Measurements from ENCODE around the gene ASPG. TPM values are rescaled to one million over a fixed set of nuclear protein-coding genes. Genes with fewer than 3 reads are reported as not detected.

Gene ASPG
- total RNA-seq, 1 donor from 2014 or later: not detected

GRCh38 chr14:104040539-104040938, 45.0 kb upstream of the ASPG start:
- no peak for DNase-seq (ENCODE audit: low read depth)
- TF ChIP-seq CTCF (IDR thresholded peaks at IDR 0.05; ENCODE audit: insufficient read depth, low read length, poor library complexity, severe bottlenecking): no peak
- H3K4me3 ChIP-seq (ENCODE audit: low read depth, low read length): no peak overlapping the region
- H3K27me3 ChIP-seq (ENCODE audit: control insufficient read depth, insufficient read depth, low read length): peaks cover 5% of the 10 kb centered on the region
- H3K36me3 ChIP-seq (ENCODE audit: control insufficient read depth, insufficient read depth, low read length): no peaks in the 10 kb centered on the region

- peaks cover 5% of the 10 kb centered on the region for H3K27me3 ChIP-seq (ENCODE audit: control insufficient read depth, insufficient read depth, low read length)
- DNase-seq (ENCODE audit: low read depth): no peak
- H3K4me3 ChIP-seq (ENCODE audit: low read depth, low read length): no peak overlapping the region
- H3K36me3 ChIP-seq (ENCODE audit: control insufficient read depth, insufficient read depth, low read length): no peaks in the 10 kb centered on the region
- TF ChIP-seq CTCF (IDR thresholded peaks at IDR 0.05; ENCODE audit: insufficient read depth, low read length, poor library complexity, severe bottlenecking): no peak
Measured at GRCh38 chr14:104041430-104042104, 43.9 kb upstream of the ASPG start.

DNA sequence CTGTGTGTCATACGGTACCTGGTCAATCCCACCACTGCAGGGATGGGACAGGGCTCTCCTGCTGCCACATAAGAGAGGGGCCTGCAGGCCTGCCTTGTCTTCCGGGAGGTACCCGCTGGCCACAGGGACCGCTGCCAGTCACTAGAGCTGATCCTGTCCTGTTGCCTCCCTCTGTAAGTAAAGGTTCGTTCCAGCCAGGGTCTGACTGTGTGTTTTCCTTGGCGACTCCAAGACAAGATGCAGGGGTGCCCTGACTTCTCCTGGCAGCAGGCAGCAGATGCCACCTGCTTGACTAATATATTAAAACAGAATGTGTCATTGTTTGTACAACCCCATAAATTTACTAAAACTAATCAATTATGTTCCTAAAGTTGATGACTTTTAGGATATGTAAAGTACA, 41.5 kb upstream of the ASPG start:
- H3K27me3 ChIP-seq (ENCODE audit: control insufficient read depth, insufficient read depth, low read length): peaks cover 5% of the 10 kb centered on the region
- DNase-seq (ENCODE audit: low read depth): no peak
- H3K4me3 ChIP-seq (ENCODE audit: low read depth, low read length): no peak overlapping the region
- no peaks in the 10 kb centered on the region for H3K36me3 ChIP-seq (ENCODE audit: control insufficient read depth, insufficient read depth, low read length)
- no peak for TF ChIP-seq CTCF (IDR thresholded peaks at IDR 0.05; ENCODE audit: insufficient read depth, low read length, poor library complexity, severe bottlenecking)

- no peak for TF ChIP-seq CTCF (IDR thresholded peaks at IDR 0.05; ENCODE audit: insufficient read depth, low read length, poor library complexity, severe bottlenecking)
- H3K4me3 ChIP-seq (ENCODE audit: low read depth, low read length): no peak overlapping the region
- no peaks in the 10 kb centered on the region for H3K36me3 ChIP-seq (ENCODE audit: control insufficient read depth, insufficient read depth, low read length)
- DNase-seq (ENCODE audit: low read depth): no peak
- no peaks in the 10 kb centered on the region for H3K27me3 ChIP-seq (ENCODE audit: control insufficient read depth, insufficient read depth, low read length)
Measured at GRCh38 chr14:104047761-104048160, 37.7 kb upstream of the ASPG start.

DNA sequence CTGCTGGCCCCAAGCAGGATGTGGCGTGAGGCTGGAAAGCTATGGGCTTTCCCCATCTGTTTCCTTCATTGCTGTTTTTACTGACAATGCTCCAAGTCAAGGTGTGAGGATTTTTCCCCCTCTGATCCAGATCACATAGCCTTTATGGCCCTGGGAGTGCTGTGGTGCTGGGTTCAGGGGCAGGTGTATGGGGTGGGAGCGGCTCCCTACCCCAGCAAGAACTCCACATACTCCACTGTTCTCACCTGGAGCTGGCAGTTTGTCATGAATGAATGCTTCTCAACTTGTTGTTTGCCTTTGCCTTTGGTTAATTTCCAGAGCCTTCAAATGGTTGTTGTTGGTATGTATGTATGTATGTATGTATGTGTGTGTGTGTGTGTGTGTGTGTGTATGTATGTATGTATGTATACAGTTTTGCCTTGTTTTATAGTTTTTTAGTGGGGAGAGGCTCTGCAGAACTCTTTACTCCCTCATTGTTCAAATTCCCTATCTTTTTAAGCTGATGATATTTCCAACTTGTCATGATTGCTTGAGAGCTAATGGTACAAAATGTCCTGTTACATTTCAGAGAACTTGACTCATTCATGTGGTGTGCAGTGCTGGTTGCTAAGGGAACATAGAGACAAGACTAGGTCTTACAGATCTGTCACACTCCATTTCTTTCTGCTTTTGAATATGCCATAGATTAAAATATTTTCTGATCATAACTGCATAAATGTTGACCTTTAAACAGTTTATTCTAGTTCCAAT, 36.6 kb upstream of the ASPG start:
- Histone ChIP-seq H3K4me3 (ENCODE audit: low read depth, low read length) (no peak overlapping the region), H3K36me3 (ENCODE audit: control insufficient read depth, insufficient read depth, low read length) (no peaks in the 10 kb centered on the region), H3K27me3 (ENCODE audit: control insufficient read depth, insufficient read depth, low read length) (no peaks in the 10 kb centered on the region)
- no peak for TF ChIP-seq CTCF (IDR thresholded peaks at IDR 0.05; ENCODE audit: insufficient read depth, low read length, poor library complexity, severe bottlenecking)
- DNase-seq (ENCODE audit: low read depth): peak; percentile 66
